ENCODE measurements around the gene ORC2. TPM values are rescaled to one million over a fixed set of nuclear protein-coding genes. Genes with fewer than 3 reads are reported as not detected.

ORC2 gene
- polyA plus RNA-seq, 4 donors: 8.9 to 25.9 (median 11.4) TPM

DNA sequence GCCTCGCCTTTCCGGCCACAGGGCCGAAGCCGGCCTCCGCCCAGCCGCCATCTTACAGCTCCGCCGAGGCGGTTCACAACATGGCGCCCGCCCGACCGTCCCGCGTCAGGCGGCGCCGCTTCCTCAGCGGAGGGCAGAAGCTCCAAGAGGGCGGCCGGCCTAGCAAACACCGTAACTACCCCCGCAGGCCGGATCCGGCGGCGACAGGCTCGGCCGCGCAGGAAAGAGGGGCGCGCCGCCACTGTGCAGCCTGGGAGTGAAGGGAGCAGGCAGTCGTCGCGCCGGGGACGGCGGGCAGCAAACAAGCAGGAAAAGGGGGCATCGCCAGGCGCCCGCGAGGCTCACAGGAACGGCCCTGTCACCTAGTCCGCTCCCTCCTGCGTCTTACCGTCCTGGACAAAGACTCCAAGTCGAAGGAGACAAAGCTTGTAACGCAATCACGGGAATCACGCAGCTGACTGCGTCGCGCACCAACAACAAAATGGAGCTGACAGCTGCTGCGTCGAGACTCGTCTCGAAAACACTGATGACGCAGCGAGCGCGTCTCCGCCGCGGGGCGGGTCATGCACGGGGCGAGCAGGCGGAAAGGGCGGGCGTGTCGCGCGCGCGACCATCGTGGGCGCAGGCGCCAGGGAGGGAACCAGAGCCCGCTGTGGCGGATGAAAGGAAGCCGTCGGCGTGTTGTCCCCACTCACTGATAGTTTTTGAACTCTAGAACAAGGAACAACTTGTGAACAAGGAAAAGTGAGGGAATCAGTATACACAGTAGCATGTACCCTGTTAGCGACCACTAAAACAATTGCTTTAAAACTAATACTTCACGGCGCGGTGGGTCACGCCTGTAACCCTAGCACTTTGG, 99.1 kb downstream of the ORC2 start, which contains the start of gene CLK1:
CLK1 (minus strand) TSS at position 483 of the 859 bp plus-strand sequence. CDS start 2,796 bp downstream, outside the sequence.
- DNase-seq: peak; percentile 94 to 99
- H3K27ac ChIP-seq (ENCODE audit: low read depth in 1 of 3, low read length in 2 of 3): peak within 1 kb of the TSS; percentile 98 to 100 (median 100)
- FAIRE-seq: no peak
- H3K36me3 ChIP-seq (ENCODE audit: control insufficient read depth in 3 of 3, insufficient read depth in 2 of 3, low read depth in 1 of 3, low read length in 3 of 3): peaks cover 2 to 19% (median 10%) of the 10 kb centered on the region in 3 donors
- peak within 1 kb of the TSS; percentile 91 to 99 (median 93) for H3K4me3 ChIP-seq (ENCODE audit: low read depth in 1 of 3, low read length in 3 of 3)
- WGBS, 3 donors: 0 to 1% (median 1%) methylated on average over 80 to 89 of the region's 89 CpGs
- H3K9me3 ChIP-seq (ENCODE audit: control insufficient read depth in 2 of 2, insufficient read depth in 1 of 2, low read depth in 1 of 2, low read length in 1 of 2): no peaks in the 10 kb centered on the region
- no peaks in the 10 kb centered on the region for H3K27me3 ChIP-seq (ENCODE audit: control insufficient read depth in 3 of 3, insufficient read depth in 3 of 3, low read length in 3 of 3)
- peaks cover 0 to 13% (median 3%) of the 10 kb centered on the region in 3 donors for H3K4me1 ChIP-seq (ENCODE audit: control insufficient read depth in 3 of 3, insufficient read depth in 2 of 3, low read depth in 1 of 3, low read length in 2 of 3)

DNA sequence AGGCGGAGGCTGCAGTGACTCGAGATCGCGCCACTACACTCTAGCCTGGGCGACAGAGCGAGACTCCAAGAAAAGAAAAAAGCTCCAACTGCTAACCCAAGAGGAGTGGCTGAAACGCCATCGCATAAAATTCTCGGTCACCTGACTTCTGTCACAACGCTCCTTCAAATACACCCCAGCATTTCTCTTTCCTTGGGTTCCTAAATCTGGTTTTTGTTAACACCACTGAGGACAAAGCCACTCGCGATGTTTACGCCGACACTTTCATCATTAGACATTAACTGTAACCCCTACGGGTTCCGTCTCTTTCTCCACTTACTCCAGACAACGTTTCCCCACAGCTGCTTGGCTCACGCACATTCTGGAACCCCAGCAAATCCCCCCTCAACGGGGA, 99.7 kb downstream of the ORC2 start:
- 0% methylated on average over 19 of the region's 19 CpGs for WGBS, 3 donors
- DNase-seq: no peak
- FAIRE-seq: no peak

DNA sequence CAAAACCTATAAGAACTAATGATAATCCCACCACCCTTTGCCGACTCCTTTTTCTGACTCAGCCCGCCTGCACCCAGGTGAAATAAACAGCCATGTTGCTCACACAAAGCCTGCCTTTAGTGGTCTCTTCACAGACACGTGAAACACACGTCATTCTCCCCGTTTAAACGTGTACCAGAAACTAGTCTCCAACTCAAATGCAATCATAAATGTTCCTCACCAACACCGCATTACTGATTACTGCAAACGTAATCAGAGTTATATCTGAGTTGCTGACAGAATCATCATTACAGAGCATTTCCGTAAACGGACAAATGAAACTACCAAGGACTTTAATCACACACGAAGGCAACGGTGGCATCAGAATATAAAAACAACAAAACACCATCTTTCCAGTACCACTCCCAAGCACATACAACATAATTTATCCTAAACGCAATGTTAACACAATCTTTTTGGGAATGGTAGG, 100.9 kb downstream of the ORC2 start:
- 0 to 1% (median 0%) methylated on average over 13 of the region's 13 CpGs for WGBS, 3 donors
- DNase-seq (peak; percentile 58 to 79), FAIRE-seq (no peak)

More for the DNA sequence above, 99.7 kb downstream of the ORC2 start:
- Histone ChIP-seq H3K4me1 (ENCODE audit: control insufficient read depth in 3 of 3, insufficient read depth in 2 of 3, low read depth in 1 of 3, low read length in 2 of 3) (peaks cover 0 to 13% (median 3%) of the 10 kb centered on the region in 3 donors), H3K27me3 (ENCODE audit: control insufficient read depth in 3 of 3, insufficient read depth in 3 of 3, low read length in 3 of 3) (no peaks in the 10 kb centered on the region), H3K27ac (ENCODE audit: low read depth in 1 of 3, low read length in 2 of 3) (peak overlapping the region; percentile 98 to 100 (median 100)), H3K36me3 (ENCODE audit: control insufficient read depth in 3 of 3, insufficient read depth in 2 of 3, low read depth in 1 of 3, low read length in 3 of 3) (peaks cover 2 to 16% (median 10%) of the 10 kb centered on the region in 3 donors), H3K4me3 (ENCODE audit: low read depth in 1 of 3, low read length in 3 of 3) (peak overlapping the region; percentile 91 to 99 (median 93)), H3K9me3 (ENCODE audit: control insufficient read depth in 2 of 2, insufficient read depth in 1 of 2, low read depth in 1 of 2, low read length in 1 of 2) (no peaks in the 10 kb centered on the region)

DNA sequence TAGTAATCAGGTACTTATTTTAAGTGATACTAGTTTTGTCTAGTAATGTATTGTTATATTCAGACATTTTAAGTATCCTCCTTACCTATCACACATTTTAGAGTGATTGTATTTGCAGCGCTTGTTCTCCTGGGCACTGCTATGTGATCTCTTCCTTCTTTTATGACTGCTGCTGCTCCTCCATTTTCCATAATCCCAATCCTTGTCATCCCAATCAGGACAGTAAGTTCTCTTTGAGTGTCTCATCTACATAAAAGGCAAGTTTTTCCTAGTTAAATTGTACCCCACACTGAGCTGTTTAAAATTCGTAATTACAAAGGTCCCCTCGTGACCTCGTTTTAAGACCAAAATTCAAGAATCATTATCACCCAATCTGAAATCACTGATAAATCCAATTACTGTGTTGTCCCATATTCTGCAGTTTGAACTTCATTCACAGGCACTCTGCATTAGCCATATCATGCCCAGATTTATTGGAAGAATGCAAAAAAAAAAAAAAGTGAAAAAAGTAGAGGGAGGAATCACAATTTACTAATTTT, 101.8 kb downstream of the ORC2 start:
- FAIRE-seq: no peak
- peak in 1 of 2 donors; percentile 24 for DNase-seq
- no peaks in the 10 kb centered on the region for H3K9me3 ChIP-seq (ENCODE audit: control insufficient read depth in 2 of 2, insufficient read depth in 1 of 2, low read depth in 1 of 2, low read length in 1 of 2)
- H3K27ac ChIP-seq (ENCODE audit: low read depth in 1 of 3, low read length in 2 of 3): peak overlapping the region; percentile 11 to 58 (median 44)
- H3K4me1 ChIP-seq (ENCODE audit: control insufficient read depth in 3 of 3, insufficient read depth in 2 of 3, low read depth in 1 of 3, low read length in 2 of 3): peaks cover 0 to 13% (median 3%) of the 10 kb centered on the region in 3 donors
- peak overlapping the region; percentile 91 to 99 (median 93) for H3K4me3 ChIP-seq (ENCODE audit: low read depth in 1 of 3, low read length in 3 of 3)
- 2 to 4% (median 4%) methylated on average over 4 of the region's 4 CpGs for WGBS, 3 donors
- peaks cover 14 to 26% (median 24%) of the 10 kb centered on the region in 3 donors for H3K36me3 ChIP-seq (ENCODE audit: control insufficient read depth in 3 of 3, insufficient read depth in 2 of 3, low read depth in 1 of 3, low read length in 3 of 3)
- H3K27me3 ChIP-seq (ENCODE audit: control insufficient read depth in 3 of 3, insufficient read depth in 3 of 3, low read length in 3 of 3): no peaks in the 10 kb centered on the region

More for the DNA sequence above, 100.9 kb downstream of the ORC2 start:
- Histone ChIP-seq H3K27me3 (ENCODE audit: control insufficient read depth in 3 of 3, insufficient read depth in 3 of 3, low read length in 3 of 3) (no peaks in the 10 kb centered on the region), H3K27ac (ENCODE audit: low read depth in 1 of 3, low read length in 2 of 3) (peak overlapping the region; percentile 98 to 100 (median 100)), H3K4me1 (ENCODE audit: control insufficient read depth in 3 of 3, insufficient read depth in 2 of 3, low read depth in 1 of 3, low read length in 2 of 3) (peaks cover 0 to 13% (median 3%) of the 10 kb centered on the region in 3 donors), H3K4me3 (ENCODE audit: low read depth in 1 of 3, low read length in 3 of 3) (peak overlapping the region; percentile 91 to 99 (median 93)), H3K9me3 (ENCODE audit: control insufficient read depth in 2 of 2, insufficient read depth in 1 of 2, low read depth in 1 of 2, low read length in 1 of 2) (no peaks in the 10 kb centered on the region), H3K36me3 (ENCODE audit: control insufficient read depth in 3 of 3, insufficient read depth in 2 of 3, low read depth in 1 of 3, low read length in 3 of 3) (peaks cover 11 to 21% (median 20%) of the 10 kb centered on the region in 3 donors)

DNA sequence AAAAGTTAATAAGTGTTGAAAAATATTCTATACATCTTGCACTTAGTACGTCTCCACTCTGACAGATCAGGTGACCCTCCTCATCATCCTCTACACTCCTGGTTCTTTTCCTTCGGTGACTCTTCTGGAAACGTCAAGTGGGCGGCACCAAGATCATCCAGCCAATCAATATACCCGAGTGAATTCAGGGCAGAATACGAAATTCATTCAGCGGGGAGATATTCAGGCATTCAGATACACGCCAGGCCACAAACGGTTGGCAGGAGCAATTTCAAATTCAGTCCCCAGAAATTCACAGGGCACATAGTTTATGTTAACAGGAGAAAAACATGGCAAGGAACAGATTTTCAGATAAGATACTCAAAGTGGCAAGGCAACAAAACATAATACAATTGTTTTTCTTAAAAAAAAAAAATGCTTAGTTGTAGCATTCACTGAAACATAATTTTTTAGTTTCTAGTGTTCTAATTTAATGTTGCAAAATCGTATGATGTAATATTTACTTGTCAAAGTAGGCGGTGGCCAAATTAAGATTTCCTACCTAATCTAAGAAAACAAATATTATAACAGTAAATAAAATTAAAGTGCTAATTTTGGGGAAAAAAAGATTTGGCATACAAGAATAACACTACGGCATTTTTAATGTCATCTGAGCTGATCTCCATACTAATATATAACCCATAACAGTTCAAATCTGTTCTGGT, 103.2 kb downstream of the ORC2 start:
- peak overlapping the region in 1 of 3 donors; percentile 4 for H3K27ac ChIP-seq (ENCODE audit: low read depth in 1 of 3, low read length in 2 of 3)
- H3K36me3 ChIP-seq (ENCODE audit: control insufficient read depth in 3 of 3, insufficient read depth in 2 of 3, low read depth in 1 of 3, low read length in 3 of 3): peaks cover 14 to 35% (median 34%) of the 10 kb centered on the region in 3 donors
- no peaks in the 10 kb centered on the region for H3K27me3 ChIP-seq (ENCODE audit: control insufficient read depth in 3 of 3, insufficient read depth in 3 of 3, low read length in 3 of 3)
- 26 to 34% (median 28%) methylated on average over 12 of the region's 12 CpGs for WGBS, 3 donors
- H3K4me3 ChIP-seq (ENCODE audit: low read depth in 1 of 3, low read length in 3 of 3): no peak overlapping the region
- FAIRE-seq (no peak), DNase-seq (peak in 1 of 2 donors; percentile 20)
- H3K9me3 ChIP-seq (ENCODE audit: control insufficient read depth in 2 of 2, insufficient read depth in 1 of 2, low read depth in 1 of 2, low read length in 1 of 2): no peaks in the 10 kb centered on the region
- H3K4me1 ChIP-seq (ENCODE audit: control insufficient read depth in 3 of 3, insufficient read depth in 2 of 3, low read depth in 1 of 3, low read length in 2 of 3): peaks cover 0 to 13% (median 3%) of the 10 kb centered on the region in 3 donors

Other genes starting within 250 kb of the ORC2 start
- gene BZW1, start 151.8 kb downstream of the ORC2 start, polyA plus RNA-seq: 100 to 1,000 TPM in 1 of 4 donors, 10 to 100 TPM in 3; 50.8 to 138 (median 73.8) TPM
- 100 to 1,000 TPM in 3 of 4 donors, 10 to 100 TPM in 1; 76.0 to 281 (median 187) TPM for gene CLK1, start 99.0 kb downstream of the ORC2 start, polyA plus RNA-seq
- 10 to 100 TPM; 14.1 to 62.8 (median 16.2) TPM for gene PPIL3, start 74.6 kb downstream of the ORC2 start, polyA plus RNA-seq
- gene NIF3L1, start 74.3 kb downstream of the ORC2 start, polyA plus RNA-seq: 10 to 100 TPM; 17.6 to 33.2 (median 28.2) TPM
- 10 to 100 TPM in 1 of 4 donors, 1 to 10 TPM in 3; 3.8 to 10.4 (median 6.9) TPM for gene HYCC2, start 108.0 kb upstream of the ORC2 start, polyA plus RNA-seq
- 100 to 1,000 TPM in 3 of 4 donors, 10 to 100 TPM in 1; 81.3 to 174 (median 135) TPM for gene NDUFB3, start 108.3 kb upstream of the ORC2 start, polyA plus RNA-seq
- 10 to 100 TPM; 26.4 to 68.6 (median 47.1) TPM for gene CFLAR, start 152.5 kb upstream of the ORC2 start, polyA plus RNA-seq
- 10 to 100 TPM; 11.6 to 21.7 (median 16.4) TPM for gene CASP10, start 219.5 kb upstream of the ORC2 start, polyA plus RNA-seq

Data from small intestine (tissue), 7 donors.